Dedifferentiated amniotic fluid mesenchymal stem cell (primary cell): ENCODE measurements around the gene ZNF622.
"Not testable (repeated sequence)": the region's sequence is repeated elsewhere in the genome, so short reads cannot be mapped to it uniquely, and the experiment has no call there.

Source experiments
- DNase-seq: peaks from one replicate; pipeline ENCODE4 v3.0.0-alpha.2; 2016; ENCODE audit errors: extremely low spot score

ZNF622 gene

DNA sequence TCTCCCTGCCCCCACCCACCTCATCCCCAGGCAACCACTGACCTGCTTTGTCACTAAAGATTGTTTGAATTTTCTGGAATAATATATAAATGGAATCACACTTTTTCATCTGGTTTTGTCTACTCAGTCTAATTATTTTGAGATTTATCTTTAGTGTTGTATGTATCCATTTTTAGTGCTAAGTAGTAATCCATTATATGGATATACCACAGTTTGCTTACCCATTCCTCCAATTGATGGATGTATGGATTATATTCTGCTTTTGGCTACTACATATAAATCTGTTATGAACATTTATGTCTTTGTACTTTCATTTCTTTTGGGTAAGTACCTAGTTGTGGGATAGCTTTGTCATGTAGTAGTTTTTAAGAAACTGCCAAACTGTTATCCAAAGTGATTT is 14.5 kb upstream of the ZNF622 start:
- no peak for DNase-seq

- no peak for DNase-seq
Observed at GRCh38 chr5:16477541-16477940, 11.9 kb upstream of the ZNF622 start.

GRCh38 chr5:16476417-16476816 is 10.8 kb upstream of the ZNF622 start:
- DNase-seq: not testable (repeated sequence)

DNA sequence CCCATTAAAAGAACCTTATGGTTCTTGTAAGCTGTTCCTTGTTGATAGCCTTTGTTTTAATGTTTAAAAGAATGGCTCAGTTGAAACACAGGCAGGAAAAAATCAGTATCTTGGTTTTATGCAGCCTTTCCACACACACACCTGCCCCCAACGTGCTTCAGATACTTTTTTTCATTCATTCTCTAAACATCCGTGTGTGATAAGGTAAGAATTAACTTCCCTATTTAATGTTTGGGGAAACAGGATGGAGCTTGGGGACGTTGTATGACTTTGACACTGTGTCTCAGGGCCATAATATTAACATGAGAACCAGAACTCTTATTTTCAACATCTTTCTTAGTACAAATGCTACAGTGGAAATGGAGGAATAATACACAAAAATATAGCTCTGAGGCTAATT is 5.8 kb upstream of the ZNF622 start:
- no peak for DNase-seq

GRCh38 chr5:16467363-16468219 is 2.0 kb upstream of the ZNF622 start:
- peak; percentile 47 for DNase-seq

GRCh38 chr5:16464664-16465543 is 696 bp downstream of the ZNF622 start:
- DNase-seq: no peak

DNA sequence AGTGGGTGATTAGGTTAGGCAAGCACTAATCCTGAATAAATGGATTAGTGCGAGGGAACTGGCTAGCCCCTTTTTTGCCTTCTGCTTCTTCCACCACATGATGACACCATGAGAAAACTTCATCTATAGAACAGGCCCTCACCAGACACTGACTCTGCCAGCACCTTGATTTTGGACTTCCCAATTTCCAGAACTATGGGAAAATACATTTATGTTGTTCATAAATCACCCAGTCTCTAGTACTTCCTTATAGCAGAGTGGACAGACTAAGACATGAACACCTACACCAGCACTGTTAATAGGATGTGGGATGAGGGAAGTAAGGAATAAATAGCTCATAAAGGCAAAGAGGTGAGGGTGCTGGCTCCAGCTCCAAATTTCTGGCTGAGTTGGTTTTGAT is 1.4 kb downstream of the ZNF622 start:
- DNase-seq: no peak

- DNase-seq: peak; percentile 73
Observed at GRCh38 chr5:16461782-16462181, 3.8 kb downstream of the ZNF622 start.

- no peak for DNase-seq
Observed at GRCh38 chr5:16461026-16461425, 4.6 kb downstream of the ZNF622 start.

GRCh38 chr5:16459451-16459850 is 6.1 kb downstream of the ZNF622 start:
- DNase-seq: no peak

DNA sequence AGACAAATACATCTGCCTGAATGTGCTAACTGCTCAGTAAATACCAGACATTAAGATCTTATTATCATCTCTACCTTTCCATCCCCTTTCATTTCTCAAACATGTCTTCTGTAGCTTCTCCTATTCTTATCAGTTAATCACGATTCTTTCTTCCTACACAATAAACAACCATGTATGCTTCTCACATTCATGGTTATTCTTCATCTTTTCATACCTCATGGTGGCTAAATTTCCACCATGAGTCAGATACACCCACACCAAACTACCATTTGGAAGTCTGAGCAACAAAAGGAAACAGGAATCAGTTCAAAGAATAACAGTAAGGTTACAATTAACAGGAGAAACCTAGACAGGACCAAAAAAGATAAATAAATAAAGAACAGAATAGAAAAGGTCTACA is 7.7 kb downstream of the ZNF622 start:
- DNase-seq: no peak

GRCh38 chr5:16457451-16457850 is 8.1 kb downstream of the ZNF622 start:
- no peak for DNase-seq

- DNase-seq: peak; percentile 52
Observed at GRCh38 chr5:16456103-16456832, 9.3 kb downstream of the ZNF622 start.

GRCh38 chr5:16455668-16456067 is 9.9 kb downstream of the ZNF622 start:
- DNase-seq: no peak

GRCh38 chr5:16454686-16455085 is 10.9 kb downstream of the ZNF622 start:
- DNase-seq: no peak

GRCh38 chr5:16453609-16454008 is 12.0 kb downstream of the ZNF622 start:
- DNase-seq: no peak

- no peak for DNase-seq
Observed at GRCh38 chr5:16450163-16450562, 15.4 kb downstream of the ZNF622 start.

GRCh38 chr5:16446993-16447392 is 18.6 kb downstream of the ZNF622 start:
- DNase-seq: no peak

DNA sequence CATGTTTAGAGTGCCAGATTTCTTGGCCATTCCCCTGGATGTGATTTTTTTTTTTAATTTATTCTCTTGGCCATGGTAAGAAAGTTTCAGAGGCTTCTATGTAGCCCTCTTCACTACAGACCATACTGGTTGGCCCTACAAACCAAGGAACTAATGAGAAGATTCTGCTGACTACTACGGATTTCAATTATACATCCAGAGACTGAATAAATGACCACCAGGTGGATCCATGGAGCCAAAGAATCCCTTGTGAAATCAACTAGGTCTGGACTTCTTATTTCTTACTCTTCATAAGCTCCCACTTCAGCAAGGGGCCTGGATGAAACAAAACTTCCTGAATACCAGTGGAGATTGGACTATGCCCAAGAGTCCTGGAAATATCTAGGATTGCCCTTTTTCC is 27.6 kb downstream of the ZNF622 start:
- no peak for DNase-seq

DNA sequence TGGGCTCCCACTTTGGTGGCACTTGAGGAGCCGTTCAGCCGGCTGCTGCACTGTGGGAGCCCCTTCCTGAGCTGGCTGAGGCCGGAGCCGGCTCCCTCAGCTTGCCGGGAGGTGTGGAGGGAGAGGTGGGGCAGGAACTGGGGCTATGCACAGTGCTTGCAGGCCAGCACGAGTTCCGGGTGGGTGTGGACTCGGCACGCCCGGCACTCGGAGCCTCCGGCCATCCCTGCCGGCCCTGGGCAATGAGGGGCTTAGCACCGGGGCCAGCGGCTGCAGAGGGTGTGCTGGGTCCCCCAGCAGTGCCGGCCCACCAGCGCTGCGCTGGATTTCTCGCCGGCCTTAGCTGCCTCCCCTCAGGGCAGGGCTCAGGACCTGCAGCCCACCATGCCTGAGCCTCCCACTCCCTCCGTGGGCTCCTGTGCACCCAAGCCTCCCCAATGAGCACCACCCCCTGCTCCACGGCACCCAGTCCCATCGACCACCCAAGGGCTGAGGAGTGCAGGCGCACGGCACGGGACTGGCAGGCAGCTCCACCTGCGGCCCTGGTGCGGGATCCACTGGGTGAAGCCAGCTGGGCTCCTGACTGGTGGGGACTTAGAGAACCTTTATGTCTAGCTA is 29.4 kb downstream of the ZNF622 start:
- not testable (repeated sequence) for DNase-seq

- DNase-seq: no peak
Observed at GRCh38 chr5:16431490-16431889, 34.1 kb downstream of the ZNF622 start.
